Measurements from ENCODE around the gene TMEM178B.

DNA sequence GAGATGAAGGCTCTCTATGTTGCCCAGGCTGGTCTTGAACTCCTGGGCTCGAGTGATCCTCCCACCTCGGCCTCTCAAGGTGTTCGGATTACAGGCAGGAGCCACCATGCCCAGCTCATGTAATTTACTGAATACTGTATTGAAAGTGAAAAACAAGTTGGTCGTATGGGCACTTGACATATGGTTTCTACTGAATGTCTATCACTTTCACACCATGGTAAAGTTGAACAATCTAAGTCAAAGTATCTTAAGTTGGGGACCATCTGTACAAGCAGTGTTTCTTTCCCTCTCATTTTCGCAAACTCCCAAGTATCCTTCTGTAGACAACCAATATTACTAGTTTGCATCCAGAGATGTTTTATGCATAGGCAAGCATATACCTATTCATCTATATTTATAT is 116.6 kb downstream of the TMEM178B start:
- TF ChIP-seq, protein P1, sequence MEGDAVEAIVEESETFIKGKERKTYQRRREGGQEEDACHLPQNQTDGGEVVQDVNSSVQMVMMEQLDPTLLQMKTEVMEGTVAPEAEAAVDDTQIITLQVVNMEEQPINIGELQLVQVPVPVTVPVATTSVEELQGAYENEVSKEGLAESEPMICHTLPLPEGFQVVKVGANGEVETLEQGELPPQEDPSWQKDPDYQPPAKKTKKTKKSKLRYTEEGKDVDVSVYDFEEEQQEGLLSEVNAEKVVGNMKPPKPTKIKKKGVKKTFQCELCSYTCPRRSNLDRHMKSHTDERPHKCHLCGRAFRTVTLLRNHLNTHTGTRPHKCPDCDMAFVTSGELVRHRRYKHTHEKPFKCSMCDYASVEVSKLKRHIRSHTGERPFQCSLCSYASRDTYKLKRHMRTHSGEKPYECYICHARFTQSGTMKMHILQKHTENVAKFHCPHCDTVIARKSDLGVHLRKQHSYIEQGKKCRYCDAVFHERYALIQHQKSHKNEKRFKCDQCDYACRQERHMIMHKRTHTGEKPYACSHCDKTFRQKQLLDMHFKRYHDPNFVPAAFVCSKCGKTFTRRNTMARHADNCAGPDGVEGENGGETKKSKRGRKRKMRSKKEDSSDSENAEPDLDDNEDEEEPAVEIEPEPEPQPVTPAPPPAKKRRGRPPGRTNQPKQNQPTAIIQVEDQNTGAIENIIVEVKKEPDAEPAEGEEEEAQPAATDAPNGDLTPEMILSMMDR (IDR thresholded peaks at IDR 0.05 in 4 of 5, conservative IDR thresholded peaks at IDR 0.05 in 1 of 5), result no peak
- no peak for TF ChIP-seq POLR2A (IDR thresholded peaks at IDR 0.05)
